HCT116 (cell line): ENCODE measurements around the gene MAPRE2. TPM values are rescaled to one million over a fixed set of nuclear protein-coding genes. Genes with fewer than 3 reads are reported as not detected.

Experiments used
- ATAC-seq: fragments of 200-7000 bp; cut with Tn5 transposase; 2 replicates; pipeline ENCODE4 v1.9.1; 2020; ENCODE audit warnings: mild to moderate bottlenecking, moderate library complexity
- BruUV-seq: library from RNA; stranded (reverse); fragments of 400-500 nt; replicated peaks from 2 replicates; lab custom pipeline; 2021; lab: Mats Ljungman, UMichigan
- CTCF ChIA-PET: fragments of 300-600 bp; sonication (Branson Sonifier 250); formaldehyde crosslinking; loops from one replicate; lab custom pipeline; 2021; ENCODE audit warnings: antibody characterized with exemption; lab: Charles Lee
- POLR2A ChIA-PET: fragments of 300-600, 350-600 bp; sonication (Branson Sonifier 250); formaldehyde crosslinking; loops from one replicate; lab custom pipeline; 2021; ENCODE audit warnings: antibody characterized with exemption; lab: Charles Lee
- RAD21 ChIA-PET, 2 experiments: fragments of 300-600 bp; sonication (Branson Sonifier 250); formaldehyde crosslinking; loops; one replicate each; lab custom pipeline; 2023; ENCODE audit warnings: low total read pairs in 2 of 2; ENCODE audit not compliant: uncharacterized antibody in 2 of 2, unreplicated experiment in 2 of 2, low non-redundant PET in 1 of 2; lab: Charles Lee
- DNase-seq: peaks from one replicate; pipeline ENCODE4 v3.0.0-alpha.2; 2010; ENCODE audit warnings: low read depth, low spot score
- H2AFZ ChIP-seq: fragments of 200-600 bp; shearing (Covaris generic), sonication (generic); 2 replicates; pipeline ENCODE4 v1.6.1; 2017; ENCODE audit warnings: low read depth, mixed run types, mixed read lengths, antibody characterized with exemption, low read length; ENCODE audit not compliant: poor library complexity, severe bottlenecking
- H3K27ac ChIP-seq: 2 replicates; pipeline ENCODE4 v1.5.1; 2012; ENCODE audit warnings: low read depth, low read length
- H3K27me3 ChIP-seq: fragments of 200-600 bp; sonication (generic); 2 replicates; pipeline ENCODE4 v1.6.1; 2016; ENCODE audit warnings: mixed run types, low read length, mixed read lengths; ENCODE audit not compliant: insufficient read depth
- H3K36me3 ChIP-seq, 2 experiments: fragments of 200-500 bp in 1 of 2; fragments of 200-600 bp in 1 of 2; sonication (Bioruptor generic) in 1 of 2; sonication (generic) in 1 of 2; 2 replicates each; pipeline versions ENCODE4 v1.5.1 to v1.6.1; 2014 to 2016; ENCODE audit warnings: low read length in 2 of 2, inconsistent platforms in 1 of 2, mixed read lengths in 1 of 2, mixed run types in 1 of 2; ENCODE audit not compliant: insufficient read depth in 2 of 2, control insufficient read depth in 1 of 2
- H3K4me1 ChIP-seq, 2 experiments: fragments of 200-600 bp in 1 of 2; sonication (generic) in 1 of 2; 2 replicates each; pipeline versions ENCODE4 v1.5.1 to v1.6.1; 2012 to 2017; ENCODE audit warnings: low read length in 2 of 2, inconsistent platforms in 1 of 2, mild to moderate bottlenecking in 1 of 2, mixed read lengths in 1 of 2, mixed run types in 1 of 2, moderate library complexity in 1 of 2; ENCODE audit not compliant: insufficient read depth in 2 of 2, control insufficient read depth in 1 of 2
- H3K4me2 ChIP-seq: fragments of 200-600 bp; sonication (generic); 2 replicates; pipeline ENCODE4 v1.6.1; 2017; ENCODE audit warnings: mixed run types, low read length, mixed read lengths
- H3K4me3 ChIP-seq, 2 experiments: fragments of 200-600 bp in 1 of 2; sonication (generic) in 1 of 2; replicated peaks in 1 of 2; 2 replicates each; pipeline ENCODE4 v1.5.1; 2011 to 2016; ENCODE audit warnings: low read length in 2 of 2, control low read depth in 1 of 2, low read depth in 1 of 2, mild to moderate bottlenecking in 1 of 2, mixed read lengths in 1 of 2, mixed run types in 1 of 2
- H3K79me2 ChIP-seq: fragments of 200-600 bp; sonication (generic); 2 replicates; pipeline ENCODE4 v1.6.1; 2017; ENCODE audit warnings: mild to moderate bottlenecking, mixed run types, low read length, moderate library complexity, mixed read lengths; ENCODE audit not compliant: insufficient read depth
- H3K9ac ChIP-seq: fragments of 200-600 bp; sonication (generic); 2 replicates; pipeline ENCODE4 v1.6.1; 2016; ENCODE audit warnings: low read length, mixed read lengths
- H3K9me2 ChIP-seq: fragments of 200-600 bp; sonication (generic), shearing (Covaris generic); 2 replicates; pipeline ENCODE4 v1.6.1; 2017; ENCODE audit warnings: mixed run types, mild to moderate bottlenecking, moderate library complexity; ENCODE audit not compliant: insufficient read depth
- H3K9me3 ChIP-seq, 2 experiments: fragments of 200-500 bp in 1 of 2; fragments of 200-600 bp in 1 of 2; sonication (Bioruptor generic) in 1 of 2; sonication (generic) in 1 of 2; 2 replicates each; pipeline ENCODE4 v1.6.1; 2014 to 2017; ENCODE audit warnings: low read length in 2 of 2, mixed read lengths in 2 of 2, inconsistent platforms in 1 of 2, low read depth in 1 of 2, mild to moderate bottlenecking in 1 of 2, mixed run types in 1 of 2, moderate library complexity in 1 of 2; ENCODE audit not compliant: control insufficient read depth in 1 of 2, insufficient read depth in 1 of 2
- H4K20me1 ChIP-seq: fragments of 200-600 bp; sonication (generic), shearing (Covaris generic); 2 replicates; pipeline ENCODE4 v1.6.1; 2017; ENCODE audit warnings: mixed run types, mild to moderate bottlenecking, moderate library complexity; ENCODE audit not compliant: insufficient read depth
- ATF3 ChIP-seq: IDR thresholded peaks from 2 replicates; pipeline ENCODE4 v1.6.1; 2012
- CBX3 ChIP-seq: IDR thresholded peaks from 2 replicates; pipeline ENCODE4 v1.6.1; 2012; ENCODE audit warnings: low read depth
- CEBPB ChIP-seq: IDR thresholded peaks from 2 replicates; pipeline ENCODE4 v1.6.1; 2012; ENCODE audit warnings: low read depth
- EGR1 ChIP-seq: IDR thresholded peaks from 2 replicates; pipeline ENCODE4 v1.6.1; 2012; ENCODE audit warnings: low read depth
- ELF1 ChIP-seq: IDR thresholded peaks from 2 replicates; pipeline ENCODE4 v1.6.1; 2012; ENCODE audit warnings: low read depth, borderline replicate concordance
- EZH2phosphoT487 ChIP-seq: fragments of 200-600 bp; IDR thresholded peaks from 2 replicates; pipeline ENCODE4 v1.6.1; 2018; ENCODE audit warnings: antibody characterized with exemption, borderline replicate concordance
- FOSL1 ChIP-seq: IDR thresholded peaks from 2 replicates; pipeline ENCODE4 v1.6.1; 2012; ENCODE audit warnings: low read depth
- JUND ChIP-seq: IDR thresholded peaks from 2 replicates; pipeline ENCODE4 v1.6.1; 2012
- MAX ChIP-seq: IDR thresholded peaks from 2 replicates; pipeline ENCODE4 v1.6.1; 2012
- POLR2A ChIP-seq: IDR thresholded peaks from 2 replicates; pipeline ENCODE4 v1.7.0; 2011; ENCODE audit warnings: borderline replicate concordance; ENCODE audit not compliant: insufficient read depth, insufficient read length; ENCODE audit errors: extremely low read depth
- SP1 ChIP-seq: IDR thresholded peaks from 2 replicates; pipeline ENCODE4 v1.6.1; 2012; ENCODE audit warnings: low read depth
- YY1 ChIP-seq: IDR thresholded peaks from 2 replicates; pipeline ENCODE4 v1.6.1; 2011; ENCODE audit warnings: low read length, low read depth, moderate library complexity, mild to moderate bottlenecking; ENCODE audit not compliant: insufficient replicate concordance; ENCODE audit errors: extremely low read depth
- ZFX ChIP-seq: fragments of 450-650 bp; IDR thresholded peaks from 2 replicates; pipeline ENCODE4 v1.6.1; 2017
- ZNF274 ChIP-seq: fragments of 200-500 bp; sonication (Bioruptor generic); IDR thresholded peaks from 2 replicates; pipeline ENCODE4 v1.6.1; 2014; ENCODE audit warnings: mild to moderate bottlenecking, low read depth, low read length, inconsistent platforms
- intact Hi-C: fragments of 100-400 bp; cut with micrococcal nuclease; formaldehyde crosslinking; loops from 2 replicates; pipeline ENCODE4 v1.10.0; 2022
- total RNA-seq: library from RNA; stranded (reverse); gene quantifications from one replicate; pipeline ENCODE4 v1.2.1, GENCODE V29; 2021; ENCODE audit not compliant: unreplicated experiment
- TF ChIP-seq, protein P1 (sequence below): IDR thresholded peaks from 2 replicates; pipeline ENCODE4 v1.6.1; 2012; ENCODE audit warnings: low read depth
- TF ChIP-seq, protein P2 (sequence below), 3 experiments: fragments of 200-600 bp in 1 of 3; sonication (generic) in 1 of 3; IDR thresholded peaks in 2 of 3; conservative IDR thresholded peaks in 1 of 3; 2 replicates each; pipeline ENCODE4 v1.5.1; 2012 to 2017; ENCODE audit warnings: low read depth in 2 of 3, low read length in 2 of 3, antibody characterized with exemption in 1 of 3, borderline replicate concordance in 1 of 3, control low read depth in 1 of 3, mild to moderate bottlenecking in 1 of 3, mixed read lengths in 1 of 3, mixed run types in 1 of 3, moderate library complexity in 1 of 3; ENCODE audit not compliant: insufficient read depth in 1 of 3

Gene MAPRE2
- total RNA-seq, 1 experiment from 2014 or later = 17.2 TPM

- POLR2A ChIA-PET = interaction anchor here (1.2 kb wide), 1 partner anchor 10 kb away, joined by 3 read pairs; the partner anchor contains the start of gene MAPRE2
- CTCF ChIA-PET = no interaction called here
Observed at GRCh38 chr18:35051641-35052377, 10.6 kb downstream of the MAPRE2 start.

More at GRCh38 chr18:35051641-35052377, 10.6 kb downstream of the MAPRE2 start:
- Histone ChIP-seq H3K36me3 (no peaks in the 10 kb centered on the region), H3K4me2 (no peak overlapping the region), H3K9me2 (no peaks in the 10 kb centered on the region), H2AFZ (no peak overlapping the region), H3K9ac (no peak overlapping the region), H3K27ac (no peak overlapping the region), H3K27me3 (no peaks in the 10 kb centered on the region), H4K20me1 (no peaks in the 10 kb centered on the region), H3K4me3 (no peak overlapping the region), H3K9me3 (no peaks in the 10 kb centered on the region), H3K79me2 (no peaks in the 10 kb centered on the region), H3K4me1 (no peaks in the 10 kb centered on the region)
- BruUV-seq = no TSS peak
- DNase-seq (no peak), ATAC-seq (no peak)
- TF ChIP-seq FOSL1 (no peak), ATF3 (no peak), EGR1 (no peak), MAX (no peak), EZH2phosphoT487 (no peak), ELF1 (no peak), JUND (no peak), SP1 (no peak), ZFX (no peak), CBX3 (no peak), ZNF274 (no peak), CEBPB (no peak), POLR2A (no peak), YY1 (no peak)
- TF ChIP-seq, protein P1, sequence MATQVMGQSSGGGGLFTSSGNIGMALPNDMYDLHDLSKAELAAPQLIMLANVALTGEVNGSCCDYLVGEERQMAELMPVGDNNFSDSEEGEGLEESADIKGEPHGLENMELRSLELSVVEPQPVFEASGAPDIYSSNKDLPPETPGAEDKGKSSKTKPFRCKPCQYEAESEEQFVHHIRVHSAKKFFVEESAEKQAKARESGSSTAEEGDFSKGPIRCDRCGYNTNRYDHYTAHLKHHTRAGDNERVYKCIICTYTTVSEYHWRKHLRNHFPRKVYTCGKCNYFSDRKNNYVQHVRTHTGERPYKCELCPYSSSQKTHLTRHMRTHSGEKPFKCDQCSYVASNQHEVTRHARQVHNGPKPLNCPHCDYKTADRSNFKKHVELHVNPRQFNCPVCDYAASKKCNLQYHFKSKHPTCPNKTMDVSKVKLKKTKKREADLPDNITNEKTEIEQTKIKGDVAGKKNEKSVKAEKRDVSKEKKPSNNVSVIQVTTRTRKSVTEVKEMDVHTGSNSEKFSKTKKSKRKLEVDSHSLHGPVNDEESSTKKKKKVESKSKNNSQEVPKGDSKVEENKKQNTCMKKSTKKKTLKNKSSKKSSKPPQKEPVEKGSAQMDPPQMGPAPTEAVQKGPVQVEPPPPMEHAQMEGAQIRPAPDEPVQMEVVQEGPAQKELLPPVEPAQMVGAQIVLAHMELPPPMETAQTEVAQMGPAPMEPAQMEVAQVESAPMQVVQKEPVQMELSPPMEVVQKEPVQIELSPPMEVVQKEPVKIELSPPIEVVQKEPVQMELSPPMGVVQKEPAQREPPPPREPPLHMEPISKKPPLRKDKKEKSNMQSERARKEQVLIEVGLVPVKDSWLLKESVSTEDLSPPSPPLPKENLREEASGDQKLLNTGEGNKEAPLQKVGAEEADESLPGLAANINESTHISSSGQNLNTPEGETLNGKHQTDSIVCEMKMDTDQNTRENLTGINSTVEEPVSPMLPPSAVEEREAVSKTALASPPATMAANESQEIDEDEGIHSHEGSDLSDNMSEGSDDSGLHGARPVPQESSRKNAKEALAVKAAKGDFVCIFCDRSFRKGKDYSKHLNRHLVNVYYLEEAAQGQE = no peak
- TF ChIP-seq, protein P2, sequence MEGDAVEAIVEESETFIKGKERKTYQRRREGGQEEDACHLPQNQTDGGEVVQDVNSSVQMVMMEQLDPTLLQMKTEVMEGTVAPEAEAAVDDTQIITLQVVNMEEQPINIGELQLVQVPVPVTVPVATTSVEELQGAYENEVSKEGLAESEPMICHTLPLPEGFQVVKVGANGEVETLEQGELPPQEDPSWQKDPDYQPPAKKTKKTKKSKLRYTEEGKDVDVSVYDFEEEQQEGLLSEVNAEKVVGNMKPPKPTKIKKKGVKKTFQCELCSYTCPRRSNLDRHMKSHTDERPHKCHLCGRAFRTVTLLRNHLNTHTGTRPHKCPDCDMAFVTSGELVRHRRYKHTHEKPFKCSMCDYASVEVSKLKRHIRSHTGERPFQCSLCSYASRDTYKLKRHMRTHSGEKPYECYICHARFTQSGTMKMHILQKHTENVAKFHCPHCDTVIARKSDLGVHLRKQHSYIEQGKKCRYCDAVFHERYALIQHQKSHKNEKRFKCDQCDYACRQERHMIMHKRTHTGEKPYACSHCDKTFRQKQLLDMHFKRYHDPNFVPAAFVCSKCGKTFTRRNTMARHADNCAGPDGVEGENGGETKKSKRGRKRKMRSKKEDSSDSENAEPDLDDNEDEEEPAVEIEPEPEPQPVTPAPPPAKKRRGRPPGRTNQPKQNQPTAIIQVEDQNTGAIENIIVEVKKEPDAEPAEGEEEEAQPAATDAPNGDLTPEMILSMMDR (IDR thresholded peaks at IDR 0.05 in 2 of 3, conservative IDR thresholded peaks at IDR 0.05 in 1 of 3; ENCODE audit: borderline replicate concordance in 1 of 3, insufficient read depth in 1 of 3, low read depth in 2 of 3, low read length in 2 of 3) = no peak
- RAD21 ChIA-PET = no interaction called here
- intact Hi-C loops = no loop called here
